Type B pancreatic cell (in vitro differentiated cells): Measurements from ENCODE around the gene ANKRD12. TPM values are rescaled to one million over a fixed set of nuclear protein-coding genes. Genes with fewer than 3 reads are reported as not detected.

Experiments used
- DNase-seq: peaks from one replicate; pipeline ENCODE4 v3.0.0; 2021; ENCODE audit warnings: mixed read lengths; ENCODE audit not compliant: unreplicated experiment; ENCODE audit errors: extremely low spot score
- H3K27ac Mint-ChIP-seq: 2 replicates; pipeline ENCODE4 v1.8.0; 2021; ENCODE audit warnings: mild to moderate bottlenecking, mixed read lengths
- H3K27me3 Mint-ChIP-seq: 2 replicates; pipeline ENCODE4 v1.8.0; 2021; ENCODE audit warnings: mixed read lengths
- H3K36me3 Mint-ChIP-seq: 2 replicates; pipeline ENCODE4 v1.8.0; 2021; ENCODE audit warnings: mixed read lengths
- H3K4me1 Mint-ChIP-seq: one replicate; pipeline ENCODE4 v1.8.0; 2021; ENCODE audit warnings: mixed read lengths; ENCODE audit not compliant: unreplicated experiment
- H3K4me3 Mint-ChIP-seq: 2 replicates; pipeline ENCODE4 v1.8.0; 2021; ENCODE audit warnings: mild to moderate bottlenecking, mixed read lengths
- H3K9me3 Mint-ChIP-seq: 2 replicates; pipeline ENCODE4 v1.8.0; 2021; ENCODE audit warnings: mixed read lengths
- total RNA-seq: library from RNA; stranded (reverse); gene quantifications from 2 replicates; pipeline ENCODE4 v1.2.1, GENCODE V29; 2021; ENCODE audit warnings: low replicate concordance
- TF ChIP-seq, protein P1 (sequence below): fragments of 200-600 bp; sonication (generic); conservative IDR thresholded peaks from 2 replicates; pipeline ENCODE4 v1.5.0; 2021; ENCODE audit warnings: antibody characterized with exemption, mild to moderate bottlenecking

The ANKRD12 gene
- total RNA-seq, 1 donor from 2014 or later, result 38.8 TPM

DNA sequence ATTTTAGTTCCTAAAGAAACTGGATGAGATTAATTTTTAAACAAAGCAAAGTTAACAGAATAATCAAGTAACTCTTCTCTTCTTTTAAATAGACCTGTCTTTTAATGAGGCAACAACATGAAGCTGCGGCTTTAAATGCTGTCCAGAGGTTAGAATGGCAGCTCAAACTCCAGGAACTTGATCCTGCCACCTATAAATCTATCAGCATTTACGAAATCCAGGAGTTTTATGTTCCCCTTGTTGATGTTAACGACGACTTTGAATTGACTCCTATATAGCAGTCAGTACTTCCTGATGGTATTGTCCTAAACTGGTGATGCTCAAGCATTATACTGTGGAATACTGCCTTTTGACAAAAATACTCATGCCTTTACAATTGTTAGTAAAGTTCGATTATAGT lies 144.3 kb downstream of the ANKRD12 start:
- no peak overlapping the region for H3K27ac Mint-ChIP-seq
- no peak for DNase-seq
- no peaks in the 10 kb centered on the region for H3K9me3 Mint-ChIP-seq
- no peaks in the 10 kb centered on the region for H3K27me3 Mint-ChIP-seq
- TF ChIP-seq, protein P1, sequence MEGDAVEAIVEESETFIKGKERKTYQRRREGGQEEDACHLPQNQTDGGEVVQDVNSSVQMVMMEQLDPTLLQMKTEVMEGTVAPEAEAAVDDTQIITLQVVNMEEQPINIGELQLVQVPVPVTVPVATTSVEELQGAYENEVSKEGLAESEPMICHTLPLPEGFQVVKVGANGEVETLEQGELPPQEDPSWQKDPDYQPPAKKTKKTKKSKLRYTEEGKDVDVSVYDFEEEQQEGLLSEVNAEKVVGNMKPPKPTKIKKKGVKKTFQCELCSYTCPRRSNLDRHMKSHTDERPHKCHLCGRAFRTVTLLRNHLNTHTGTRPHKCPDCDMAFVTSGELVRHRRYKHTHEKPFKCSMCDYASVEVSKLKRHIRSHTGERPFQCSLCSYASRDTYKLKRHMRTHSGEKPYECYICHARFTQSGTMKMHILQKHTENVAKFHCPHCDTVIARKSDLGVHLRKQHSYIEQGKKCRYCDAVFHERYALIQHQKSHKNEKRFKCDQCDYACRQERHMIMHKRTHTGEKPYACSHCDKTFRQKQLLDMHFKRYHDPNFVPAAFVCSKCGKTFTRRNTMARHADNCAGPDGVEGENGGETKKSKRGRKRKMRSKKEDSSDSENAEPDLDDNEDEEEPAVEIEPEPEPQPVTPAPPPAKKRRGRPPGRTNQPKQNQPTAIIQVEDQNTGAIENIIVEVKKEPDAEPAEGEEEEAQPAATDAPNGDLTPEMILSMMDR, result no peak
- H3K4me3 Mint-ChIP-seq, result no peak overlapping the region
- H3K4me1 Mint-ChIP-seq, result no peaks in the 10 kb centered on the region
- H3K36me3 Mint-ChIP-seq, result peaks cover 18% of the 10 kb centered on the region

DNA sequence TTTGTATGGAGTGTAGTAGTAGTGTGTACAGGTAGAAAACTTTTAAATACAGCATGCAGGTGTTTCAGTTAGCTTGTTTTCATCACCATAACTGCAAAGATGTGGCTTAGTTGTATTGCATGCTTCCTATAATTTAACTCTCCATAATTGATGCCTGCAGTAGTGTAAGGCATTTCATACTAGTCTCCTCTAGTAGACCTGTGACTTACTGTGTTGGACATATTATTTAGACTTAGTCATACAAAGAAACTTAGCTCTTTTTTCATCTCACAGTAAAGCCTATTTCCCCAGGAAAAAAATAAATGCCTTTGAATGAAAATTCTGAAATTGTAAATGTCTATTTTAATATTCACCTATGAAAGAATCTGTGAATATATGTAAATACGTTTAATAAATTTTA lies 145.2 kb downstream of the ANKRD12 start:
- Mint-ChIP-seq H3K36me3 (peaks cover 15% of the 10 kb centered on the region), H3K27me3 (no peaks in the 10 kb centered on the region), H3K9me3 (no peaks in the 10 kb centered on the region), H3K27ac (no peak overlapping the region), H3K4me3 (no peak overlapping the region), H3K4me1 (peaks cover 4% of the 10 kb centered on the region)
- DNase-seq, result no peak
- TF ChIP-seq, protein P1, result no peak

DNA sequence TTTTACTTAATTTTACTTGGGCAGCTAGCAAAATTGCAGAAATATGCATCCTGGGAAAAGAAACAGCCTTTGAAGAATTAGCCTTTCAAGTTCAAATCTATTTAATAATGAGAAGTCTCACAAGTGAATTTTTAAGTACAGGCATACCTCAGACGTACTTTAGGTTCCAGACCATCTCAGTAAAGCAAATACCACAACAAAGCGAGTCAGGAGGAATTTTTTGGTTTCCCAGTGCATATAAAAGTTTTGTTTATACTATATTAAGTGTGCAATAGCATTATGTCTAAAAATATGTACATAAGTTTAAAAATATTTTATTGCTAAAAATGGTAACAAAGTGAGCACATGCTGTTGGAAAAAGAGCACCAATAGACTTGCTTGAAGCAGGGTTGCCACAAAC lies 147.2 kb downstream of the ANKRD12 start:
- Mint-ChIP-seq H3K9me3 (no peaks in the 10 kb centered on the region), H3K36me3 (peaks cover 13% of the 10 kb centered on the region), H3K4me3 (no peak overlapping the region), H3K4me1 (peaks cover 6% of the 10 kb centered on the region), H3K27ac (no peak overlapping the region), H3K27me3 (no peaks in the 10 kb centered on the region)
- TF ChIP-seq, protein P1, result no peak
- no peak for DNase-seq

DNA sequence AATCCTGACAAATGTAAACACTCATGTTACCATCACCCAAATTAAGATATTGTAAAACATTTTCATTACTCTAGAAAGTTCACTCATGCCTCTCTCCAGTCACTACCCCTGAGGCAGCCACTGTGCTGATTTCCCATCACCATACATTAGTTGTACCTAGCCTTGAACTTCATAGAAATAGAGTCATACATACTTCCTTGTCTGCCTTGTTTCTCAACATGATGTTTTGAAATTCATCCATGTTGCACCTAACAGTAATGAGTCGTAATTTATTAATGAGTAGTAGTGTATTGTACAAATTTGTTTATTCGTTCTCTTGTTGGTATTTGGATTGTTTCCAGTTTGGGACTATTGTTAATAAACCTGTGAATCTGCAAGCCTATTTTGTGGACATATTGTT lies 149.0 kb downstream of the ANKRD12 start:
- Mint-ChIP-seq H3K4me3 (no peak overlapping the region), H3K36me3 (peaks cover 13% of the 10 kb centered on the region), H3K9me3 (peaks cover 3% of the 10 kb centered on the region), H3K27me3 (no peaks in the 10 kb centered on the region), H3K4me1 (peaks cover 6% of the 10 kb centered on the region), H3K27ac (no peak overlapping the region)
- TF ChIP-seq, protein P1, result no peak
- DNase-seq, result no peak

DNA sequence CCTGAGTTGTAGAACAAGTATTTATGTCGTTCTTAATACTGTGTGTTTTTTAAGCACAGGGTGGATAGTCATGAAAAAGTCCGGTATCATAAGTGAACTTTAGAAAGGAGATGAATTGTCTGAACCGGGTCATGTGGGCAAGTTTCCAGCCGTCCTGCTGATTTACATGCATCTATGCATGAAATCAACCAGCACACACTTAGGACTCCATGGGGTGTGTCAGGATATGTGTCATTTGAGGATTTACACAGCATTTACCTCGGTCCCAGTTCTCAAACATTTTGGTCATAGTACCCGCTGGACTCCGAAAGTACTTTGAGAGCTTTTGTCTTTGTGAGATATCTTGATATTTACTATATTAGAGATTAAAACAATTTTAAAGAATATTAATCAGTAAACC lies 150.5 kb downstream of the ANKRD12 start:
- no peak overlapping the region for H3K27ac Mint-ChIP-seq

More for the DNA sequence above, 150.5 kb downstream of the ANKRD12 start:
- Mint-ChIP-seq H3K27me3 (no peaks in the 10 kb centered on the region), H3K9me3 (peaks cover 4% of the 10 kb centered on the region), H3K4me1 (peaks cover 6% of the 10 kb centered on the region), H3K36me3 (peaks cover 9% of the 10 kb centered on the region), H3K4me3 (no peak overlapping the region)
- TF ChIP-seq, protein P1, result no peak
- DNase-seq, result no peak
